IMR-90 (cell line): ENCODE data around the gene ASB9. TPM values are rescaled to one million over a fixed set of nuclear protein-coding genes. Genes with fewer than 3 reads are reported as not detected.

Experiments used
- ATAC-seq: fragments of 200-7000 bp; cut with Tn5 transposase; 2 replicates; pipeline ENCODE4 v1.9.1; 2020; ENCODE audit warnings: low read depth, mild to moderate bottlenecking, moderate library complexity
- BruUV-seq: library from RNA; stranded (reverse); fragments of 400-500 nt; replicated peaks from 2 replicates; lab custom pipeline; 2021; lab: Mats Ljungman, UMichigan
- CTCF ChIA-PET: fragments of 300-600 bp; formaldehyde crosslinking; extraction: SDS; loops from one replicate; lab custom pipeline; 2021; ENCODE audit warnings: antibody characterized with exemption; lab: Yijun Ruan, JAX
- POLR2A ChIA-PET: fragments of 300-600 bp; sonication (Branson Sonifier 250); formaldehyde crosslinking; loops from one replicate; lab custom pipeline; 2022; ENCODE audit warnings: antibody characterized with exemption; ENCODE audit not compliant: unreplicated experiment; lab: Charles Lee
- DNase-seq: peaks from one replicate; pipeline ENCODE4 v3.0.0; 2013
- H2AFZ ChIP-seq: replicated peaks from 2 replicates; pipeline ENCODE3; 2013; ENCODE audit warnings: low read length, mild to moderate bottlenecking; ENCODE audit not compliant: poor library complexity
- H2AK5ac ChIP-seq: 2 replicates; pipeline ENCODE4 v1.6.1; 2013; ENCODE audit warnings: low read depth, low read length, inconsistent platforms
- H2AK9ac ChIP-seq: replicated peaks from 2 replicates; pipeline ENCODE3; 2013; ENCODE audit warnings: mild to moderate bottlenecking, low read depth, low read length, moderate library complexity; ENCODE audit not compliant: poor library complexity
- H2BK120ac ChIP-seq: 2 replicates; pipeline ENCODE4 v1.6.1; 2013; ENCODE audit warnings: low read depth, low read length, inconsistent platforms
- H2BK15ac ChIP-seq: 3 replicates; pipeline ENCODE4 v1.6.1; 2013; ENCODE audit warnings: low read depth, low read length, inconsistent platforms
- H2BK20ac ChIP-seq: 2 replicates; pipeline ENCODE4 v1.6.1; 2013; ENCODE audit warnings: low read depth, mild to moderate bottlenecking, inconsistent platforms, low read length, moderate library complexity
- H2BK5ac ChIP-seq: 2 replicates; pipeline ENCODE4 v1.6.1; 2013; ENCODE audit warnings: mild to moderate bottlenecking, low read depth, low read length, inconsistent platforms; ENCODE audit not compliant: poor library complexity, severe bottlenecking
- H3K14ac ChIP-seq: replicated peaks from 2 replicates; pipeline ENCODE4 v1.6.1; 2013; ENCODE audit warnings: low read depth, low read length, inconsistent platforms
- H3K18ac ChIP-seq: 2 replicates; pipeline ENCODE4 v1.6.1; 2013; ENCODE audit warnings: low read depth, low read length, control low read depth
- H3K23ac ChIP-seq: 2 replicates; pipeline ENCODE4 v1.6.1; 2013; ENCODE audit warnings: low read depth, low read length, inconsistent platforms
- H3K27ac ChIP-seq: 2 replicates; pipeline ENCODE4 v1.5.1; 2013; ENCODE audit warnings: mild to moderate bottlenecking, control low read depth, low read length; ENCODE audit not compliant: insufficient read depth
- H3K27me3 ChIP-seq: 2 replicates; pipeline ENCODE4 v1.6.1; 2013; ENCODE audit warnings: low read length; ENCODE audit not compliant: control insufficient read depth, insufficient read depth
- H3K36me3 ChIP-seq: 2 replicates; pipeline ENCODE4 v1.6.1; 2013; ENCODE audit warnings: low read length, mixed read lengths; ENCODE audit not compliant: control insufficient read depth, insufficient read depth
- H3K4ac ChIP-seq: 2 replicates; pipeline ENCODE4 v1.6.1; 2013; ENCODE audit warnings: low read depth, low read length, inconsistent platforms
- H3K4me1 ChIP-seq: 2 replicates; pipeline ENCODE4 v1.6.1; 2013; ENCODE audit warnings: low read length, mixed read lengths; ENCODE audit not compliant: control insufficient read depth, insufficient read depth
- H3K4me2 ChIP-seq: 2 replicates; pipeline ENCODE4 v1.6.1; 2013; ENCODE audit warnings: low read depth, mild to moderate bottlenecking, control low read depth, low read length, moderate library complexity
- H3K4me3 ChIP-seq: 2 replicates; pipeline ENCODE4 v1.5.1; 2013; ENCODE audit warnings: low read depth, mild to moderate bottlenecking, control low read depth, low read length, moderate library complexity; ENCODE audit not compliant: insufficient read depth
- H3K56ac ChIP-seq: 2 replicates; pipeline ENCODE4 v1.6.1; 2013; ENCODE audit warnings: low read length, inconsistent platforms; ENCODE audit not compliant: insufficient read depth; ENCODE audit errors: extremely low read depth
- H3K79me1 ChIP-seq, 2 experiments: 2 replicates each; pipeline ENCODE4 v1.6.1; 2013; ENCODE audit warnings: low read length in 2 of 2, inconsistent platforms in 1 of 2, low read depth in 1 of 2
- H3K9ac ChIP-seq: 2 replicates; pipeline ENCODE4 v1.6.1; 2013; ENCODE audit warnings: low read depth, low read length, control low read depth
- H3K9me1 ChIP-seq: 2 replicates; pipeline ENCODE4 v1.6.1; 2013; ENCODE audit warnings: low read length, inconsistent platforms; ENCODE audit not compliant: insufficient read depth
- H3K9me3 ChIP-seq: 2 replicates; pipeline ENCODE4 v1.6.1; 2013; ENCODE audit warnings: low read length; ENCODE audit not compliant: control insufficient read depth, insufficient read depth
- H4K20me1 ChIP-seq: 2 replicates; pipeline ENCODE4 v1.6.1; 2013; ENCODE audit warnings: low read length, inconsistent platforms; ENCODE audit not compliant: insufficient read depth
- H4K5ac ChIP-seq: 2 replicates; pipeline ENCODE4 v1.6.1; 2013; ENCODE audit warnings: mild to moderate bottlenecking, low read depth, low read length, control low read depth
- H4K8ac ChIP-seq, 2 experiments: 2 replicates each; pipeline ENCODE4 v1.6.1; 2013; ENCODE audit warnings: low read depth in 2 of 2, low read length in 2 of 2, control low read depth in 1 of 2, inconsistent platforms in 1 of 2
- H4K91ac ChIP-seq: 2 replicates; pipeline ENCODE4 v1.6.1; 2013; ENCODE audit warnings: low read depth, low read length, inconsistent platforms; ENCODE audit not compliant: insufficient read depth
- BHLHE40 ChIP-seq: fragments of 150-350 bp; IDR thresholded peaks from 2 replicates; pipeline ENCODE4 v1.6.1; 2016; ENCODE audit warnings: mild to moderate bottlenecking, low read depth, low read length
- CEBPB ChIP-seq: IDR thresholded peaks from 2 replicates; pipeline ENCODE4 v1.6.1; 2012; ENCODE audit warnings: low read depth, low read length, improper control_type of control experiment
- CHD1 ChIP-seq: IDR thresholded peaks from 2 replicates; pipeline ENCODE4 v1.6.1; 2012; ENCODE audit warnings: low read depth, low read length, improper control_type of control experiment
- CTCF ChIP-seq: conservative IDR thresholded peaks from 2 replicates; pipeline ENCODE4 v1.5.1; 2012; ENCODE audit warnings: mild to moderate bottlenecking, low read depth, low read length, improper control_type of control experiment
- ELK1 ChIP-seq: fragments of 150-350 bp; IDR thresholded peaks from 2 replicates; pipeline ENCODE4 v1.6.1; 2016; ENCODE audit warnings: low read depth, mild to moderate bottlenecking, low read length, moderate library complexity, borderline replicate concordance
- FOS ChIP-seq: fragments of 150-350 bp; IDR thresholded peaks from 2 replicates; pipeline ENCODE4 v1.6.1; 2016; ENCODE audit warnings: low read depth, low read length
- MAFK ChIP-seq: IDR thresholded peaks from 2 replicates; pipeline ENCODE4 v1.6.1; 2012; ENCODE audit warnings: low read depth, low read length, improper control_type of control experiment
- MAZ ChIP-seq: IDR thresholded peaks from 2 replicates; pipeline ENCODE4 v1.6.1; 2012; ENCODE audit warnings: low read depth, mild to moderate bottlenecking, low read length, improper control_type of control experiment, moderate library complexity, borderline replicate concordance
- MXI1 ChIP-seq: IDR thresholded peaks from 2 replicates; pipeline ENCODE4 v1.6.1; 2012; ENCODE audit warnings: low read depth, mild to moderate bottlenecking, low read length, moderate library complexity, borderline replicate concordance
- NFE2L2 ChIP-seq: fragments of 150-350 bp; IDR thresholded peaks from 2 replicates; pipeline ENCODE4 v1.6.1; 2016; ENCODE audit warnings: low read depth, mild to moderate bottlenecking, low read length
- POLR2A ChIP-seq: IDR thresholded peaks from 2 replicates; pipeline ENCODE4 v1.6.1; 2012; ENCODE audit warnings: mild to moderate bottlenecking, low read depth, low read length
- RAD21 ChIP-seq: IDR thresholded peaks from 2 replicates; pipeline ENCODE4 v1.6.1; 2012; ENCODE audit warnings: low read length, improper control_type of control experiment
- RCOR1 ChIP-seq: IDR thresholded peaks from 2 replicates; pipeline ENCODE4 v1.6.1; 2012; ENCODE audit warnings: mild to moderate bottlenecking, low read length, improper control_type of control experiment; ENCODE audit not compliant: insufficient replicate concordance
- RFX5 ChIP-seq: IDR thresholded peaks from 2 replicates; pipeline ENCODE4 v1.8.0; 2012; ENCODE audit warnings: low read depth, mild to moderate bottlenecking, low read length, moderate library complexity
- SMC3 ChIP-seq: fragments of 150-350 bp; IDR thresholded peaks from 2 replicates; pipeline ENCODE4 v1.6.1; 2016; ENCODE audit warnings: low read depth, mild to moderate bottlenecking, antibody characterized with exemption, low read length, moderate library complexity
- WGBS, 2 experiments: methylation state at CpG; one replicate each; pipeline versions ENCODE4 v1.1.5 to v1.1.7; 2013; ENCODE audit warnings: missing lambda C conversion rate in 2 of 2; ENCODE audit not compliant: insufficient read length in 1 of 2; ENCODE audit errors: extremely low coverage in 2 of 2; 5-methylcytosine and 5-hydroxymethylcytosine counted together
- dilution Hi-C: fragments of 300-500 bp; cut with HindIII; formaldehyde crosslinking; loops from one replicate; pipeline ENCODE4 v1.14.3; 2018; ENCODE audit warnings: low sequenced_read_pairs; ENCODE audit not compliant: unreplicated experiment
- in situ Hi-C: fragments of 300-500 bp; cut with MboI; formaldehyde crosslinking; loops from 3 replicates; pipeline ENCODE4 v1.14.3; 2019; ENCODE audit warnings: low sequenced_read_pairs, inconsistent platforms, mixed read lengths
- intact Hi-C: fragments of 100-400 bp; cut with micrococcal nuclease; formaldehyde crosslinking; loops from 2 replicates; pipeline ENCODE4 v1.10.0; 2022
- polyA plus RNA-seq, 3 experiments: library from polyadenylated mRNA; depleted of rRNA; stranded (reverse); fragments of >200 nt; gene quantifications; 2 replicates each; pipeline ENCODE4 v1.2.3, GENCODE V29; 2012; ENCODE audit warnings: low replicate concordance in 1 of 3
- total RNA-seq: library from RNA; depleted of rRNA; stranded (reverse); fragments of >200 nt; gene quantifications from 2 replicates; pipeline ENCODE4 v1.2.3, GENCODE V29; 2012
- TF ChIP-seq, protein P1 (sequence below): fragments of 150-350 bp; IDR thresholded peaks from 2 replicates; pipeline ENCODE4 v1.6.1; 2017; ENCODE audit warnings: mild to moderate bottlenecking, antibody characterized with exemption, low read length, low read depth

ASB9 gene
- total and polyA plus RNA-seq, 2 of the 4 experiments (the other 2 are of a cell fraction) = 0.15 to 0.36 TPM

DNA sequence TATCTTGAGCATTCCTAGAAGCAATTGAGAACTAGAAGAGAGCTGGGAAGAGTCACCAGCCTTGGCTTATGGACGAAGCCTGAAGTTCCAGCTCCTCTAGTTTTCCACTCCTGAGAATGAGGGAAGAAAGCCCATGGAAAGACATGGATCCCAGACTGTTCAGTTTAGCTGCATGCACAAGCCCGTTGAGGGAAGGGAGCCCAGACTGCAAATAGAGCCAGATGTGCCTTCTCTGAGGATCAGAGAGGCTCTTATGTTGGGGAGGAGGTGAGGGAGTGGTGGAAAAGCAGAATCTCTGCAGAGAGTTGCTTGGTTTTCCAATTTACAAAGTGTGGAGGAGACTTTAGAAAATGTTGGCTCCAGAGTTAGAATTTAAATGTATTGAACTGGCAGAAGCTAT is 69.0 kb downstream of the ASB9 start:
- H3K18ac ChIP-seq = no peak overlapping the region
- no peak overlapping the region for H2AFZ ChIP-seq
- dilution Hi-C loops (no loop called here), in situ Hi-C loops (no loop called here), intact Hi-C loops (no loop called here)
- no peaks in the 10 kb centered on the region for H4K20me1 ChIP-seq
- no peak overlapping the region for H2AK9ac ChIP-seq
- H3K56ac ChIP-seq = no peak overlapping the region
- no peak overlapping the region for H3K14ac ChIP-seq
- H2BK15ac ChIP-seq = no peak overlapping the region
- H4K8ac ChIP-seq = no peak overlapping the region
- no peak overlapping the region for H3K27ac ChIP-seq
- H3K9ac ChIP-seq = no peak overlapping the region
- CTCF ChIA-PET = no interaction called here
- H3K4me1 ChIP-seq = no peaks in the 10 kb centered on the region
- H3K27me3 ChIP-seq = no peaks in the 10 kb centered on the region
- no peaks in the 10 kb centered on the region for H3K79me1 ChIP-seq
- DNase-seq = no peak
- H4K91ac ChIP-seq = no peak overlapping the region
- ATAC-seq = no peak
- no peak overlapping the region for H2AK5ac ChIP-seq
- H2BK120ac ChIP-seq = no peak overlapping the region
- no peak overlapping the region for H3K4me3 ChIP-seq
- TF ChIP-seq CTCF = no peak
- TF ChIP-seq, protein P1, sequence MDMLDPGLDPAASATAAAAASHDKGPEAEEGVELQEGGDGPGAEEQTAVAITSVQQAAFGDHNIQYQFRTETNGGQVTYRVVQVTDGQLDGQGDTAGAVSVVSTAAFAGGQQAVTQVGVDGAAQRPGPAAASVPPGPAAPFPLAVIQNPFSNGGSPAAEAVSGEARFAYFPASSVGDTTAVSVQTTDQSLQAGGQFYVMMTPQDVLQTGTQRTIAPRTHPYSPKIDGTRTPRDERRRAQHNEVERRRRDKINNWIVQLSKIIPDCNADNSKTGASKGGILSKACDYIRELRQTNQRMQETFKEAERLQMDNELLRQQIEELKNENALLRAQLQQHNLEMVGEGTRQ = no peak
- TF ChIP-seq CHD1 = no peak
- no peak for TF ChIP-seq RCOR1
- TF ChIP-seq POLR2A = no peak
- no peak for TF ChIP-seq FOS
- no peak for TF ChIP-seq NFE2L2
- no peak for TF ChIP-seq MAFK
- TF ChIP-seq RAD21 = no peak
- TF ChIP-seq SMC3 = no peak
- TF ChIP-seq BHLHE40 = no peak
- no peak for TF ChIP-seq CEBPB
- no peak for TF ChIP-seq RFX5
- no peak for TF ChIP-seq MXI1
- TF ChIP-seq MAZ = no peak
- TF ChIP-seq ELK1 = no peak
- H3K23ac ChIP-seq = no peak overlapping the region
- H2BK20ac ChIP-seq = no peak overlapping the region
- no peak overlapping the region for H3K4me2 ChIP-seq
- POLR2A ChIA-PET = no interaction called here
- H3K4ac ChIP-seq = no peak overlapping the region
- H3K36me3 ChIP-seq = no peaks in the 10 kb centered on the region
- no peak overlapping the region for H2BK5ac ChIP-seq
- H4K5ac ChIP-seq = no peak overlapping the region
- no TSS peak for BruUV-seq
- H3K9me1 ChIP-seq = no peaks in the 10 kb centered on the region
- WGBS, 2 experiments = 14% methylated on average over 1 of the region's 2 CpGs; no CpG with 5 or more reads in 1 of the 2 experiments
- no peaks in the 10 kb centered on the region for H3K9me3 ChIP-seq
